ENCODE data around the gene PCSK6. TPM values are rescaled to one million over a fixed set of nuclear protein-coding genes. Genes with fewer than 3 reads are reported as not detected.
A peak's percentile ranks its signal among the peaks of the same experiment; 100 is the strongest.
"Not testable (repeated sequence)": the region's sequence is repeated elsewhere in the genome, so short reads cannot be mapped to it uniquely, and the experiment has no call there.

PCSK6 gene
- total RNA-seq, 1 donor from 2014 or later, result 5.4 TPM

DNA sequence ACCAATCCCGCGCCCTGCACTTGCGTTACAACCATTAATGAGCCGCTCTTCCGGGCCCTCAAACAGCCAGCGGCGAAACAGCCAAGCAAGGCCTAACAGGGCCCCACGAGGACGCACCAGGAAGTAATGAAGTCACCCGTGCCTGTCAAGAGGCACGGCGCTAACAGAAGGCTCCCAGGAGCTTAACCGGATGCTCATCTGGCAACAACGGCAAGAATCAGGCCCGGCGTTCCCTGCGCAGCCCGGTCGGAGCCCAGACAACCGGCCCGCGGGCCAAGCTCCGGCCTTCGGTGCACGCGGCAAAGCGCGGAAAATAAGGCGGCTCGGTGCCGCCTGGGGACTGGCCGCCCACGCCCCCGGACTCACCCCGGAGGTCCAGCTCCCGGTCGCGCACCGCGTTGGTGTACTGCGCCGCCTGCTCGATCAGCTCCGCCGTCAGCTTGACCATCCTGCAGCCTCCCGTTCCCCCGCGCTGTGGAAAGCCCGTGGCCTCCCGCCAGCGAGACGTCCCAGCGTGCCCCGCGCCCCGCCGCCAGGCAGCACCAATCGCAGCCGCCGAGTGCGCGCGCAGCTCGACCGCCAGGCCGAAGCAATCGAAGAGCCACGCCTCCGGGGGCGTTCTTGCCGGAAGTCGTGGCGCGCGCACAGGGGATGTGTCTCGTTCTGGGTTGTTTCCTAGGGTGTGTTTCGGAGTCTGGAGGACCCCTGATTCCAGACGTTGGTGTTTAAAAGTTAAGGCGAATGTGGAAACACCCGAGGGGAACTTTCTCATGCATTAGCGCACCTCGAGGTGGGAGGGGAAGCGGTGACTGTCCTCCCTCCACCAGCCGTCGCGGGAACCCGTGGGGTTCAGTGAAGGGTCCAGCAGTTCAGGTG is 194.5 kb downstream of the PCSK6 start, which contains the start of gene SNRPA1:
Gene SNRPA1, minus strand, starts transcription at position 518 of the 876 bp plus-strand sequence. Its CDS starts 70 bp downstream, at position 448.
- TF ChIP-seq, protein P1, sequence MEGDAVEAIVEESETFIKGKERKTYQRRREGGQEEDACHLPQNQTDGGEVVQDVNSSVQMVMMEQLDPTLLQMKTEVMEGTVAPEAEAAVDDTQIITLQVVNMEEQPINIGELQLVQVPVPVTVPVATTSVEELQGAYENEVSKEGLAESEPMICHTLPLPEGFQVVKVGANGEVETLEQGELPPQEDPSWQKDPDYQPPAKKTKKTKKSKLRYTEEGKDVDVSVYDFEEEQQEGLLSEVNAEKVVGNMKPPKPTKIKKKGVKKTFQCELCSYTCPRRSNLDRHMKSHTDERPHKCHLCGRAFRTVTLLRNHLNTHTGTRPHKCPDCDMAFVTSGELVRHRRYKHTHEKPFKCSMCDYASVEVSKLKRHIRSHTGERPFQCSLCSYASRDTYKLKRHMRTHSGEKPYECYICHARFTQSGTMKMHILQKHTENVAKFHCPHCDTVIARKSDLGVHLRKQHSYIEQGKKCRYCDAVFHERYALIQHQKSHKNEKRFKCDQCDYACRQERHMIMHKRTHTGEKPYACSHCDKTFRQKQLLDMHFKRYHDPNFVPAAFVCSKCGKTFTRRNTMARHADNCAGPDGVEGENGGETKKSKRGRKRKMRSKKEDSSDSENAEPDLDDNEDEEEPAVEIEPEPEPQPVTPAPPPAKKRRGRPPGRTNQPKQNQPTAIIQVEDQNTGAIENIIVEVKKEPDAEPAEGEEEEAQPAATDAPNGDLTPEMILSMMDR (conservative IDR thresholded peaks at IDR 0.05), result no peak
- H3K4me1 Mint-ChIP-seq, result peaks cover 41% of the 10 kb centered on the region
- peaks cover 5% of the 10 kb centered on the region for H3K36me3 Mint-ChIP-seq (ENCODE audit: low read depth)
- peak within 1 kb of the TSS; percentile 95 for H3K4me3 Mint-ChIP-seq
- H3K9me3 Mint-ChIP-seq, result no peaks in the 10 kb centered on the region
- DNase-seq (ENCODE audit: low read depth, low spot score), result peak; percentile 96
- H3K27me3 Mint-ChIP-seq (ENCODE audit: low read depth), result no peaks in the 10 kb centered on the region
- H3K27ac Mint-ChIP-seq (ENCODE audit: unreplicated experiment), result peak within 1 kb of the TSS; percentile 93

DNA sequence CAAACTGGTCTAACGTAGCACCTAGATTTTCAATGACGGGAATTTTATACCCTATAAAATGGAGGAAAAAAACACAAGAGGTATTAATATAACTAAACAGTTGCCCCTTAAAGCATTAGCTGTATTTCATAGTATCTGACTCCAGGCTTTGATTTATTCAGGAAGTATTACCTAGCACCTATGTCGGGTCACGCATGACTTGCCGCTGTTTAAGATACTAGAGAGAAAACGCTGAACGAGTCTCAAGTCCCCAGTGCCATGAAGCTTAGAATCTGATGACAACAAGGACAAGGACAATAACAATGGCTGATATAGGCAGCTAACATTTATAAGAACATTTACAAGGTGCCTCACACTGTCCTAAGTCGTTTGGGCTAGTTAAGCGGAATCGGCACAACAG is 196.4 kb downstream of the PCSK6 start:
- no peak overlapping the region for H3K27ac Mint-ChIP-seq (ENCODE audit: unreplicated experiment)
- H3K27me3 Mint-ChIP-seq (ENCODE audit: low read depth), result no peaks in the 10 kb centered on the region
- H3K4me1 Mint-ChIP-seq, result peaks cover 47% of the 10 kb centered on the region
- H3K36me3 Mint-ChIP-seq (ENCODE audit: low read depth), result peaks cover 16% of the 10 kb centered on the region
- TF ChIP-seq, protein P1 (conservative IDR thresholded peaks at IDR 0.05), result no peak
- peak overlapping the region; percentile 95 for H3K4me3 Mint-ChIP-seq
- H3K9me3 Mint-ChIP-seq, result no peaks in the 10 kb centered on the region
- no peak for DNase-seq (ENCODE audit: low read depth, low spot score)

DNA sequence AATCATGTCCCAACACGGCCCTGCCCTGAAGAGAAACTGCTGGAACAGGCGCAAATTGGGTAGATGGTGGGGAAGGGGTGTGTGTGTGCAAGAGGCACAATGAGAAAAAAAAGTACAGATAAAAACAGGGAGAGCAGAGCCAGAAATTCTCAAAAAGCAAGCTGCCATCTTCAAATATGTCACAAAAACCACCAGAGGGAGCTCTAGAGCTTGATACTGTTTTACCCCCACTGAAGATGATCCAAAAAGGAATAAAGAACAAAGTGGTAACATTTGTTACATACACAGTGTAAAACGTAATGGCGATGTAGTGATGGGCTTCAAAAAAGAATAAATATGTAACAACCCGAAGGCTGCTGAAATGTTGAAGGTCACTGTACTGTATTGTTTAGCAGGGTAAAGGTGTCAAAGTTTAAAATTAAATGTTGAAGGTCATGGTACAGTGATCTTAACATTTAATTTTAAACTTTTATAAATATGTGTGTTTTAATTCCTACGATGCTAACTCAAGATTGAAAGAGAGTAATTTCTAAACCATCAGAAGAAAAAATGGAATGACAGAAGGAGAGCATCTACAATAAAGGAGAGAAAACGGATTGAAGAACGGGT is 200.5 kb downstream of the PCSK6 start:
- Mint-ChIP-seq H3K4me3 (peak overlapping the region; percentile 81), H3K27ac (ENCODE audit: unreplicated experiment) (no peak overlapping the region), H3K4me1 (peaks cover 29% of the 10 kb centered on the region), H3K27me3 (ENCODE audit: low read depth) (no peaks in the 10 kb centered on the region), H3K36me3 (ENCODE audit: low read depth) (peaks cover 28% of the 10 kb centered on the region), H3K9me3 (no peaks in the 10 kb centered on the region)
- no peak for DNase-seq (ENCODE audit: low read depth, low spot score)
- TF ChIP-seq, protein P1 (conservative IDR thresholded peaks at IDR 0.05), result peak; percentile 75

DNA sequence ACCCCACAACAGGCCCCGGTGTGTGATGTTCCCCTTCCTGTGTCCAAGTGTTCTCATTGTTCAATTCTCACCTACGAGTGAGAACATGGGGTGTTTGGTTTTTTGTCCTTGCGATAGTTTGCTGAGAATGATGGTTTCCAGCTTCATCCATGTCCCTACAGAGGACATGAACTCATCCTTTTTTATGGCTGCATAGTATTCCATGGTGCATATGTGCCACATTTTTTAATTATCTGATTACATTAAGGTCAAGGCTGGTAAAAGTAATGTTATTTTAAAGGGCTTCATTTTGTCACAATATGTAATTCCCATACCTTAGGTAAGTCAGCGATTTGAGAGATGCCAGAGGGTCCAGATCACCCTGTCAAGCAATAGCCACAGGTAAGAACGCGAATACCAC is 202.2 kb downstream of the PCSK6 start:
- not testable (repeated sequence) for H3K9me3 Mint-ChIP-seq; H3K27ac Mint-ChIP-seq (ENCODE audit: unreplicated experiment); DNase-seq (ENCODE audit: low read depth, low spot score); H3K4me3 Mint-ChIP-seq; H3K27me3 Mint-ChIP-seq (ENCODE audit: low read depth)
- Mint-ChIP-seq H3K4me1 (peaks cover 18% of the 10 kb centered on the region), H3K36me3 (ENCODE audit: low read depth) (peaks cover 30% of the 10 kb centered on the region)

DNA sequence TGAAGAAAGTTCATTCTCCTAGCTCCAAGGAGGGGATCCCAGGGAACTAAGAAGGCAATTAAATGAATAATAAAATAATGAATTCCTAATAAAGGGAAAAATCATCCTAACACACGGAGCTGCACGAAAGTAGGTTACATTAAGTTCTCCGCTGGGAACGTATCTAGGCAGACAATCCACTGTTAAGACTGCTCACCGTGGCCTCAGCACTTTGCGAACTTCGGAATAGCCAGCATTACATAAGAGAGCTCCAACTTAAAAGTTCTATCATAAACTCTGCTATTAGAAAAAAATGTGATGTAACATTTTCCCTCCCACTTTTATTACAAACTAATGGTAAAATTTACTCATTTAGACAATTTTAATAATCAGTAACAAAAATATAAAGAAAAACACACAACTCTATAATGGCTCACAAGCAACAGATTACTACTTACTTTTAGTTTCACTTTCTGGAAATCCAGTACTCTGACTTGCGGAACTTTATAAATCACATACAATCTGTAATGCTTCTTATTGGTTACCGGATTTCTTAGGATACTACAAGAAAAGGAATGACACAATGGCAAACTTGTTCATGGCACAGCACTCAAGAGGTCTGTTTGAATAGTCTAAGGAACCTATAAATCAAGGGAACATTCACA is 202.9 kb downstream of the PCSK6 start:
- no peaks in the 10 kb centered on the region for H3K9me3 Mint-ChIP-seq
- H3K36me3 Mint-ChIP-seq (ENCODE audit: low read depth), result peaks cover 31% of the 10 kb centered on the region
- TF ChIP-seq, protein P1 (conservative IDR thresholded peaks at IDR 0.05), result no peak
- no peak overlapping the region for H3K4me3 Mint-ChIP-seq
- H3K4me1 Mint-ChIP-seq, result peaks cover 11% of the 10 kb centered on the region
- no peaks in the 10 kb centered on the region for H3K27me3 Mint-ChIP-seq (ENCODE audit: low read depth)
- no peak overlapping the region for H3K27ac Mint-ChIP-seq (ENCODE audit: unreplicated experiment)
- no peak for DNase-seq (ENCODE audit: low read depth, low spot score)
